GM19351 (cell line): ENCODE results near the gene RNF212.

Experiments used
- ATAC-seq: cut with Tn5 transposase; IDR thresholded peaks from one replicate; pipeline ENCODE4 v1.9.1; 2021; ENCODE audit warnings: mild to moderate bottlenecking, moderate library complexity; ENCODE audit not compliant: unreplicated experiment

Gene RNF212

GRCh38 chr4:1116838-1117237 lies 3.5 kb upstream of the RNF212 start:
- no peak for ATAC-seq

- no peak for ATAC-seq
Measured at GRCh38 chr4:1115528-1116293, 2.3 kb upstream of the RNF212 start.

- no peak for ATAC-seq
Measured at GRCh38 chr4:1112821-1113182, 562 bp downstream of the RNF212 start.

GRCh38 chr4:1112174-1112820 lies 1.1 kb downstream of the RNF212 start:
- no peak for ATAC-seq

- no peak for ATAC-seq
Measured at GRCh38 chr4:1111259-1111809, 2.0 kb downstream of the RNF212 start.

GRCh38 chr4:1109898-1110506 lies 3.4 kb downstream of the RNF212 start:
- no peak for ATAC-seq

- no peak for ATAC-seq
Measured at GRCh38 chr4:1109333-1109732, 4.0 kb downstream of the RNF212 start.

GRCh38 chr4:1105662-1106061 lies 7.7 kb downstream of the RNF212 start:
- ATAC-seq: no peak

GRCh38 chr4:1105067-1105466 lies 8.3 kb downstream of the RNF212 start:
- no peak for ATAC-seq

GRCh38 chr4:1104647-1105046 lies 8.7 kb downstream of the RNF212 start:
- ATAC-seq: no peak

GRCh38 chr4:1099684-1100335 lies 13.6 kb downstream of the RNF212 start:
- no peak for ATAC-seq

- ATAC-seq: no peak
Measured at GRCh38 chr4:1099270-1099669, 14.1 kb downstream of the RNF212 start.

- ATAC-seq: no peak
Measured at GRCh38 chr4:1098311-1098925, 14.9 kb downstream of the RNF212 start.

GRCh38 chr4:1097553-1097952 lies 15.8 kb downstream of the RNF212 start:
- no peak for ATAC-seq

- no peak for ATAC-seq
Measured at GRCh38 chr4:1096841-1097240, 16.5 kb downstream of the RNF212 start.

GRCh38 chr4:1094336-1094690 lies 19.1 kb downstream of the RNF212 start:
- no peak for ATAC-seq

- ATAC-seq: no peak
Measured at GRCh38 chr4:1093391-1094335, 19.7 kb downstream of the RNF212 start.

- no peak for ATAC-seq
Measured at GRCh38 chr4:1092983-1093361, 20.4 kb downstream of the RNF212 start.

GRCh38 chr4:1092026-1092982 lies 21.1 kb downstream of the RNF212 start:
- no peak for ATAC-seq
